Cardiac septum (tissue), 1 donor: Measurements from ENCODE around the gene INCA1. TPM values are rescaled to one million over a fixed set of nuclear protein-coding genes. Genes with fewer than 3 reads are reported as not detected.

Experiments
- DNase-seq: peaks from one replicate; pipeline ENCODE4 v3.0.0-alpha.2; 2020; ENCODE audit warnings: low spot score
- intact Hi-C: fragments of 100-400 bp; cut with DNase I; formaldehyde crosslinking; loops from one replicate; pipeline ENCODE4 v1.14.0; 2022
- microRNA-seq: library from miRNA; unstranded; fragments of <30 nt; microRNA quantifications from one replicate; pipeline ENCODE4 v1.2.0, GENCODE V29; 2020
- total RNA-seq: library from RNA; stranded (reverse); fragmentation: NEBNext Ultra II Directional; extraction: Animal tissue kit (Norgen Biotek cat#: 25700); gene quantifications from one replicate; pipeline ENCODE4 v1.2.1, GENCODE V29; 2021
- donor health status: DM: no; HTN: no; CAD: no.

INCA1 gene
- total RNA-seq, 1 donor from 2014 or later, result 1.8 TPM

DNA sequence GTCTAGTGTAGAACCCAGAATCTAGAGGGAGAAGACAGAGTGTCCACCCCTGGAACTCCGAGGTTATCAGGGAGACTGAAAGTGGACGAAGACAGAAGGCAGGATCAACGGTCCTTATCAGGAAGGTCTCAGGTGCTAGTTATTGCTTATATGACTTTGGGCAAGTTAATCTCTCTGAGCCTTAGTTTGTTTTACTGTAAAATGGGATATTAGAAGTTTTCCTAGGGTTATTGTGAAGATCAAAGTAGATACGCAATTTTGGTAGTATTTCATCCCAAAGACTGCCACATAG lies 56.1 kb downstream of the INCA1 start:
- intact Hi-C loops, result loop anchor here (2.0 to 5.0 kb wide), 2 partner anchors 34 to 56 kb away; partner anchors contain the start of genes INCA1 and KIF1C

GRCh38 chr17:4940555-4941318 lies 56.6 kb downstream of the INCA1 start:
- intact Hi-C loops, result loop anchor here (1.0 to 5.0 kb wide), 4 partner anchors 8 to 56 kb away; partner anchors contain the start of genes INCA1, KIF1C, PFN1 and SPAG7
- DNase-seq, result peak; percentile 85

More for the DNA sequence above, 56.1 kb downstream of the INCA1 start:
- DNase-seq, result no peak

- intact Hi-C loops, result loop anchor here (1.0 to 5.0 kb wide), 4 partner anchors 8 to 57 kb away; partner anchors contain the start of genes INCA1, KIF1C, PFN1 and SPAG7
- DNase-seq, result peak; percentile 97
These were observed 57.3 kb downstream of the INCA1 start, which contains the start of the genes RNF167 and SLC25A11 for GRCh38 chr17:4939796-4940554. RNF167 (plus strand) TSS chr17:4940268; CDS start chr17:4940910, 642 bp downstream. SLC25A11 (minus strand) TSS chr17:4940046; CDS start chr17:4939910, 136 bp downstream.

DNA sequence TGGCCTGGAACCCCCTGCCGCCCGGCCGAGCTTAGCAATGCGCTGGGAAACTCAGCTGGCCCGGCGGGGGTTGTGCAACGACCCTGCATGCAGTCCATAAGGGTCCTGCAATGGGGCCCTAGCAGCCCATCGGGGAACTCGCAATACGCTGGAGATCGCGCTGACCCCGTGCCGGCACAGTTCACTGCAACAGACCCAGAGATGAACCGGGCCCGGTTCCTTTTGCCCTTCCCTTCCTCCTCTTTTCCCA lies 57.9 kb downstream of the INCA1 start:
- no peak for DNase-seq
- intact Hi-C loops, result no loop called here

GRCh38 chr17:4938688-4939545 lies 58.4 kb downstream of the INCA1 start:
- intact Hi-C loops, result no loop called here
- no peak for DNase-seq

Small RNA genes lying within 50 kb of the gene (microRNA-seq; reads per million reads assigned to microRNA genes)
- gene MIR6864, result not detected
- not detected for gene MIR6865

Other genes starting within 250 kb of the INCA1 start
- not detected for gene TM4SF5, start 225.6 kb downstream of the INCA1 start, total RNA-seq
- gene VMO1, start 211.2 kb downstream of the INCA1 start, total RNA-seq, result 0.97 TPM
- not detected for gene GLTPD2, start 208.6 kb downstream of the INCA1 start, total RNA-seq
- gene PSMB6, start 201.4 kb downstream of the INCA1 start, total RNA-seq, result 147 TPM
- gene PLD2, start 190.4 kb downstream of the INCA1 start, total RNA-seq, result 9.5 TPM
- gene MINK1, start 164.2 kb downstream of the INCA1 start, total RNA-seq, result 44.0 TPM
- 0.46 TPM for gene C17orf107, start 98.0 kb downstream of the INCA1 start, total RNA-seq
- gene CHRNE, start 94.4 kb downstream of the INCA1 start, total RNA-seq, result 5.5 TPM
- not detected for gene GP1BA, start 65.2 kb downstream of the INCA1 start, total RNA-seq
- gene SLC25A11, start 57.5 kb downstream of the INCA1 start, total RNA-seq, result 176 TPM
- gene RNF167, start 57.3 kb downstream of the INCA1 start, total RNA-seq, result 84.7 TPM
- 204 TPM for gene PFN1, start 49.0 kb downstream of the INCA1 start, total RNA-seq
- gene ENO3, start 46.4 kb downstream of the INCA1 start, total RNA-seq, result 382 TPM
- gene SPAG7, start 29.7 kb downstream of the INCA1 start, total RNA-seq, result 104 TPM
- gene CAMTA2, start 9.8 kb downstream of the INCA1 start, total RNA-seq, result 38.9 TPM
- 646 TPM for gene KIF1C, start 428 bp upstream of the INCA1 start, total RNA-seq
- gene SLC52A1, start 37.9 kb upstream of the INCA1 start, total RNA-seq, result not detected
- gene ZFP3, start 80.9 kb upstream of the INCA1 start, total RNA-seq, result 12.6 TPM
- 4.1 TPM for gene ZNF232, start 114.4 kb upstream of the INCA1 start, total RNA-seq
- 0.08 TPM for gene USP6, start 118.5 kb upstream of the INCA1 start, total RNA-seq
- gene ZNF594, start 194.3 kb upstream of the INCA1 start, total RNA-seq, result 5.8 TPM
- 0.62 TPM for gene SCIMP, start 237.3 kb upstream of the INCA1 start, total RNA-seq